ENCODE data around the gene ATAD2B.

Gene ATAD2B

GRCh38 chr2:23718931-23719700 is 207.8 kb downstream of the ATAD2B start:
- no peak for DNase-seq (ENCODE audit: extremely low spot score)
- TF ChIP-seq CTCF (IDR thresholded peaks at IDR 0.05; ENCODE audit: control extremely low read depth, extremely low read depth, low read depth, missing control alignments), result no peak
- POLR2A ChIA-PET, result no interaction called here
- CTCF ChIA-PET, result interaction anchor here (0.9 to 1.7 kb wide), 3 partner anchors 14 to 64 kb away, joined by 3 to 4 read pairs (median 4); no protein-coding TSS in a partner anchor

DNA sequence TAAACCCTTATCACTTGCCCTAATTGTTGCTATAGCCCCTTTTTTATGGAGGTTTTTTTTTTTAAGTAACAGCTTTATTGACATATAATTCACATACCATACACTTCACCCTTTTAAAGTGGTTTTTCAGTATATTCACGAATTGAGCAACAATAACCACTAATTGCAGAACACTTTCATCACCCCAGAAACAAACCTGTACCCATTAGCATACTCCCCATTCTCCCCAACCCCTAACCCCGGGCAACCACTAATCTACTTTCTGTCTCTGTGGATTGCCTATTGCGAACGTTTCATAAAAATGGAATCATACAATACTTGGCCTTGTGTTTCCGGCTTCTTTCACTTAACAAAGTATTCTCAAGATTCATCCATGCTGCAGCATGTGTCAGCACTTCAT is 213.6 kb downstream of the ATAD2B start:
- ChIA-PET CTCF (no interaction called here), POLR2A (no interaction called here)
- DNase-seq (ENCODE audit: extremely low spot score), result no peak

GRCh38 chr2:23712756-23713151 is 214.2 kb downstream of the ATAD2B start:
- CTCF ChIA-PET, result interaction anchor here (1.3 kb wide), 1 partner anchor 8 kb away, joined by 3 read pairs; no protein-coding TSS in a partner anchor
- POLR2A ChIA-PET, result no interaction called here
- no peak for TF ChIP-seq CTCF (IDR thresholded peaks at IDR 0.05; ENCODE audit: control extremely low read depth, extremely low read depth, low read depth, missing control alignments)
- DNase-seq (ENCODE audit: extremely low spot score), result no peak

More for the DNA sequence above, 213.6 kb downstream of the ATAD2B start:
- no peak for TF ChIP-seq CTCF (IDR thresholded peaks at IDR 0.05; ENCODE audit: control extremely low read depth, extremely low read depth, low read depth, missing control alignments)

DNA sequence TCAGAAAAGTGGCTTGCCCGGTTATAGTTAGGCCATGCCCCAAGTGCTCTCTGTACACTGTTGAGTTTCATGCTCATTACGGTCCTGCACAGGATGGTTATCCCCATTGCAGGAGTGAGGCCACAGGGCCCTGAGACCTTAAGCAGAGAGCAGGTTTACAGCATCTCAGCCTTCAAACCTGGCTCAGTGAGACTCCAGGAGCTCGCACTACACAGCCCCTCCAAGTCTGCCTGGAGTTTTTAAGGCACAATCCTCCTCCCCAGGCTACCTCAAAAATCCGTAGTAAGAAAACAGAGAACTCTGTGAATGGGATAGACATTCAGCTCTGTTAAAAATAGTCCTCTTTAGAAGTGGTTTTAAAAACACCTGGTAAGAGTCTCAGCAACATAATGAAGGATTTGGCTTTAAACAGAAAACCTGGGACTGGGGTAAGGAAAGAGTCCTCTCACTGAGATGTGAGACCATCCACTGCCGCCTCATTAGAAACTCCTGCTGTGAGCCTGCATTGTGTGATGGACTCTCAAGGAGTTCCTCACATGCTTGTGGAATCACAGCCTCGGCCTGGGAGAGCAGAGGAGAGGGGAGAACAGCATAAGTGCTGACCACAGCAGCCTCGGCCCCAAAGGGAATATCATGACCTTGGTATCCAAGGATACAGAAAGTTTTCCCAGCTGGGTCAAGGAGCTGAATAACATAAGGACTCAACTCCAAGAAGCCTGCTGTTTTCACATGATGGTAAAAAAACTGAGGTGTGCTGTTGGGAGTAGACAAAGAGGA is 214.8 kb downstream of the ATAD2B start:
- ChIA-PET POLR2A (no interaction called here), CTCF (interaction anchor here (1.3 kb wide), 1 partner anchor 9 kb away, joined by 3 read pairs; no protein-coding TSS in a partner anchor)
- TF ChIP-seq CTCF (IDR thresholded peaks at IDR 0.05; ENCODE audit: control extremely low read depth, extremely low read depth, low read depth, missing control alignments), result no peak
- DNase-seq (ENCODE audit: extremely low spot score), result no peak

DNA sequence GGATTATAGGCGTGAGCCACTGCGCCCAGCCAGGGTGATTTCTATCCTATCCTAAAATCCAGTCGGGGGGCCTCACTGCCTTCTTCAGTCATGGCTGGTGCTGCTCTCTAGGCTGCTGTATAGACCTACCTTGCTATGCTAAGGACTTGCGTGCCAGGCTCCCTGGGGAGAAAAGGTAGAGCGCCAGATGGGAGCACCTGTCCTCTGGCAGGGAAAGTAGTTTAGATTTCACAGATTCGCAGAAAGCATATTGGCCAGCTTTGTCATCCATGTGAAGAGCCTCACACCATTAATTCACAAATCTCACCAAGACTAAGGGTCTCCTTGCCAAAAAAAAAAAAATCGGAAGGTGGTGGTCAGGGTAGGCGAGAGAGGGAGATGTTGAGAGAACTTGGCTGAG is 217.6 kb downstream of the ATAD2B start:
- CTCF ChIA-PET, result no interaction called here
- POLR2A ChIA-PET, result no interaction called here
- TF ChIP-seq CTCF (IDR thresholded peaks at IDR 0.05; ENCODE audit: control extremely low read depth, extremely low read depth, low read depth, missing control alignments), result no peak
- no peak for DNase-seq (ENCODE audit: extremely low spot score)

DNA sequence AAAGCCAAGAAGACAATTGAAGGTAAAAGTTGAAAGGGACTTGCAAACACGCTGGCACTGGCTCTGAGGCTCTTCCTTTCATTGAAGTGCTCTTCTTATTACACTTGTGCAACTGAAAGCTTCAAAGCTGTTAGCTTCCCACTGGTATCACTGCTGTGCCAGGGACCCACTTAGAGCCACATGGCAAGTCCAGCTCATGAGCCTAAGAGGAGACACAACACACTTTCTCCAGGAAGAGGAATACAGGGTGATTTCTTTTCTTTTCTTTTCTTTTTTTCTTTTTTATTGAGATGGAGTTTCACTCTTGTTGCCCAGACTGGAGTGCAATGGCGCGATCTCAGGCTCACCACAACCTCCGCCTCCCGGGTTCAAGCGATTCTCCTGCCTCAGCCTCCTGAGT is 218.2 kb downstream of the ATAD2B start:
- CTCF ChIA-PET, result no interaction called here
- DNase-seq (ENCODE audit: extremely low spot score), result no peak
- POLR2A ChIA-PET, result no interaction called here
- TF ChIP-seq CTCF (IDR thresholded peaks at IDR 0.05; ENCODE audit: control extremely low read depth, extremely low read depth, low read depth, missing control alignments), result no peak

Data from GM10248 (cell line).